ENCODE measurements around the gene CHCHD4.
A peak's percentile ranks its signal among the peaks of the same experiment; 100 is the strongest.
"Not testable (repeated sequence)": the region's sequence is repeated elsewhere in the genome, so short reads cannot be mapped to it uniquely, and the experiment has no call there.

CHCHD4 gene

DNA sequence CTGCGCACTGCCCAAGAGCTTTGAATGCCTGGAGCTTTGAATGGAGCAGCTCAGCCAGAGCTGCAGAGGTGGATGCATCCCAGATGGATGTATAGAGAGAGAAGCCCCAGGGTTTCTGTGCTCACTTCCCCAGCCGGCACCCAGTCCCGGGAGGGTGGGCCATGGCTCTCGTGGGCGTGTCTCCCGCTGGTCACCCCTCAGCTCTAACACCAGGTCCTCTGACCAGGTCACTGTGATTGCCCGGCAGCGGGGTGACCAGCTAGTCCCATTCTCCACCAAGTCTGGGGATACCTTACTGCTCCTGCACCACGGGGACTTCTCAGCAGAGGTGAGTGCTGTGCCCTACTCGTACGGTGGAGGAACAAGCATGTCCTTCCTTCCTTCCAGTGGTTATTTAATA is 10.9 kb upstream of the CHCHD4 start:
- no peak for DNase-seq (ENCODE audit: low spot score)

DNA sequence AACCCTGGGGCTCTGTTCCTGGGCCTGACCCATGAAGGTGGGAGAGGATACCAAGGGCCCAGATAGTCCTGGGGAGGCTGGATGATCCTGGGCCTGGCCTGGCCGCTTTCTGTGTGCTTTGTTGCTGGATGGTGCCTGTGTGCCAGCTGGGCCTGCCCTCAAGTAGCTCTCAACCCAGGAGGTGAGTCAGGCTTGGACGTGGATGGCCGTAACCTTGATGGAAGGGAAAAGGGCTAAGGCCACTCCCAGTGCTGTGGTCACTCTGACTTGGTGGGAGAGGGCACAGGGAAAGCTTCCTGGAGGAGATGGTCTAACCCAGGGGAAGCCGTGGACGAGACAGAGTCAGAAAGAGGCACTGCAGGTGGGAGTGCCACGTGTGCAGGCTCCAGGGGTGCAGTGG is 9.6 kb upstream of the CHCHD4 start:
- no peak for DNase-seq (ENCODE audit: low spot score)

DNA sequence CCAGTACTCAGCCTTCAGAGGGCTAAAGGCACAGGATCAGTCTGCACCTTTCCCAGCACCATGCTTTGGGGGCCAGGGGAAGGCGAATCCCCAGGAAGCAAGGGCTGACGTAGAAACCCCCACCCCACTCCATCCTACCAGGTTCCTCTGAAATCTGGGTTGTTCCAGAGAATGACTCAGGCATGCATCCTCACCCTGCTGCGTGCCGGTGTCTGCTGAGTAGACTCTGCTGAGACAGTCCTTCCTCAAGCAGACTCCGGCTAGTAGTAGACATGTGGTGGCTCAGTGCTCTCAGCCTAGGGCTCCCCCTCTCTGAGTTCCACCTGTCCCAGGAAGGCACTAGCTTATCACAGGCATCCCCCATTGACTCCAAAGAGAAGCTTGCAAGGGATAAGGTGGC is 9.2 kb upstream of the CHCHD4 start:
- no peak for DNase-seq (ENCODE audit: low spot score)

DNA sequence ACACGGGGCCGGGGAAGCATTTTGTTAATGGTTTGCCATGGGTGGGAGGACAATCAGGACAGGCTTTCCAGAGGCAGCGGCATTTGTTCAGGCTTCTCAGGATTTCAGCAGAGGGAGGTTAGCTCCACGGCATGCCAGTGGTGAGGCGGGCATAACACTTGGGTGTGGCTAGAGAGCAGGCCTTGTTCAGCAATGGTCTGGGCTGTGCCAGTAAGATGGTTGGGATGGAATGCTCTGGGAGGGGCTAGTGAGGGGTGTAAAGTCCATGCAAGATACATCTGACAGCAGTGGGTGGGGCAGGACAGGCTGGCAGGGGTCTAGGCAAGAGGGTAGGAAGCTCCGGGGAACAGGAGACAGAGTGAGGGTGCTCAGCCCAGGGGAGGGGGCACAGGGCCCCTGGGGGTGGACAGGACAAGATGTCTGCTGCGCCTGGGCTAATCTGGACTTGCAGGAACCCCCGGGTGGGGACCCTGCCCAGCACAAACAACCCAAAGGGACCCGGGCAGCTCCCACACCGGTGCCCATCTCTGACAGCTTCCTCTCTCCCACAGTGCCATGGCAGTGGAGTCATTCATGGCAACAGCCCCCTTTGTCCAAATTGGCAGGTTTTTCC is 8.6 kb upstream of the CHCHD4 start:
- no peak for DNase-seq (ENCODE audit: low spot score)

DNA sequence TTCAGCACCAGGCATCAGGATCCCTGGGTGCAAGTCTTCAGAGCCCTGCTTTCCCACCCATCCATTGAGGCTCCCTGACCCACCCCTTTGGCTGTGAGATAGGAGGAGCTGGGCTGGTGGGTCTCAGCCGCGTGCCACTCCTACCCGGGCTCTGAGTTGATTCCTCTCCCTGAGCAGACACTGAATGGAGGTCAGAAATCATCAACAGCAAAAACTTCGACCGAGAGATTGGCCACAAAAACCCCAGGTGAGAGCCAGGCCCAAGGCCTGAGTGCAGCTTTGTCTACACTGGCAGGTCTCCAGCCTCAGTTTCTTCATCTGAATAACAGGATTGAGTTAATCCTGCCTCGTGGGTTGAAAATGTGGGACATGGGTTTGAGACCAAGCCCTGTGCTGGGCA is 8.0 kb upstream of the CHCHD4 start:
- DNase-seq (ENCODE audit: low spot score) = no peak

DNA sequence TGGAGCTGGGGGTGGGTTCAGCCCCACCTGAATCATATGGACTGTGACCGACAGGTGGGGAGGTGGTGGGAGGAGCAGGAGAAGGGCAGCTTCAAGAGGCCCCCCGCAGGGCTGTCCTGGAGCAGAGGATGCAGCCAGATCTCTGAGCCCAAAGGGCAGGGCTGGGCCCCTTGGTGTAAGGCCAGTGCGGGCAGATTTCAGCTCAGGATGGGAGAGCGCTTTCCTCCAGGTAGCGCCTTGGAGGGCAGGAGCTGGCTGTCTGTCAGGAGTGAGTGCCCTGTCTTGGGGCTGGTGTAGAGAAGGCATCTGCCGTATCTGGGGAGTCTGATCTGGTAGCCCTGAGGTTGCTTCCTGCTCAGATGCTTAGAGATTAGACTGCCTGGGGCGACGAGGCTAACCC is 7.5 kb upstream of the CHCHD4 start:
- DNase-seq (ENCODE audit: low spot score) = no peak

DNA sequence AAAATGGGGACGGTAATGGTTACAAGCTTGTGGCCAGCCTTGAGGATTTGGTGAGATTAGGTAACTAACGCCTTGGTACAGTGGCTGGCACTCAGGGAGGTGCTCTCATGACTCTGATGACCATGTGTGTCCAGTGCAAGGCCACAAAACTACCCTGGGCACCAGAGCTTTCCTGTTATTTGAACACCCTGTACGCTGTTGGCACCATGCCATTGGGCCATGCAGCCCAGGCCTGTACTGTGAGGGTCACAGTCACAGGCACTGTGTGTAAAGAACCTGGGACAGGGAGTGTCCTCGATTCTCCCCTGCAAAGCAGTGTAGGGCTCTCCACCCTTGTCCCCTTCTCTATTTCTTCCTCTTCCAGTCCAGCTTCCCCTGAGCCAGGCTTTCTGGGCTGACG is 6.5 kb upstream of the CHCHD4 start:
- DNase-seq (ENCODE audit: low spot score) = no peak

DNA sequence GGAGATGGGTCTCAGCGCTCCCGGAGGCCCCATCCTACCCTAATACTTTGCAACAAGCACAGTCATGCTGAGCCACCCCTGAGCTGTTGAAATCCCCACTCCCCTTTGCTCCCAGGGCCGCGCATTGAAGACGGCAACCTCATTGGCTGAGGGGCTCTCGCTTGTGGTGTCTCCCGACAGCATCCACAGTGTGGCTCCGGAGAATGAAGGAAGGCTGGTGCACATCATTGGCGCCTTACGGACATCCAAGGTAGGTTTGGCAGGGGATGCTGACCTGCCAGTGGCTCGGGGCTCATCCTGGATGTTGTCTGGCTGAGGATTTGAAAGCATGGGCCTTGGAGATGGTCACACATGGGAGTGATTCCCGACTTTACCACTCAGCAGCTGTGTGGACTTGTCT is 6.0 kb upstream of the CHCHD4 start:
- no peak for DNase-seq (ENCODE audit: low spot score)

DNA sequence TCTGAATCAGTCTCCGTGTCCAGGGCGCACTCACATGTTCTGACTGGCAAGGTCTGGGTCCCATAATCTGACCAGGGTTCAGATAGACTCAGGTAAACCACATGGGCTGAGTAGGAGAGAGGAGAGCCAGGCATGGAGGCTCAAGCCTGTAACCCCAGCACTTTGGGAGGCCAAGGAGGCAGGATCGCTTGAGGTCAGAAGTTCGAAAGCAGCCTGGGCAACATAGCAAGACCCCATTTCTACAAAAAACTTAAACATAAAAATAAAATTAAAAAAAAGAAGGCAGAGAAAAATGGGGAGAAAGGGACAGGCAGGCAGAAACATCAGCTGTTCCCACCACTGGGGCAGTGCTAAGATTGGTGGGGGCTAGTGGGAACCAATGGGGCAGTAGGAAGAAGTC is 5.6 kb upstream of the CHCHD4 start:
- DNase-seq (ENCODE audit: low spot score) = no peak

DNA sequence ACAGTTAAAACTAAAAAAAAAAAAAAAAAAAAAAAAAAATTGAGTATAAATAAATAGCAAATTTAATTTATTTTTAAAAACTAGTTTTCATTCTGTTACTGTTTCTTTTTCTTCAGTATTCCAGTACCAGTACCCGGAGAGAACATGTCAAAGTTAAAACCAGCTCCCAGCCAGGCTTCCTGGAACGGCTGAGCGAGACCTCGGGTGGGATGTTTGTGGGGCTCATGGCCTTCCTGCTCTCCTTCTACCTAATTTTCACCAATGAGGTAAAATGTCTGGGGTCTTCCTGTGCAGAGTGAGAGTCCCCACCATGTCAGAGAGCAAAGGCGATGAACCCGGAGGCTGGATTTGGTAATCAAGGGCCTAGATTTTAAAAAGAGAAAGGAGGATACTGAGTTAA is 4.6 kb upstream of the CHCHD4 start:
- no peak for DNase-seq (ENCODE audit: low spot score)

DNA sequence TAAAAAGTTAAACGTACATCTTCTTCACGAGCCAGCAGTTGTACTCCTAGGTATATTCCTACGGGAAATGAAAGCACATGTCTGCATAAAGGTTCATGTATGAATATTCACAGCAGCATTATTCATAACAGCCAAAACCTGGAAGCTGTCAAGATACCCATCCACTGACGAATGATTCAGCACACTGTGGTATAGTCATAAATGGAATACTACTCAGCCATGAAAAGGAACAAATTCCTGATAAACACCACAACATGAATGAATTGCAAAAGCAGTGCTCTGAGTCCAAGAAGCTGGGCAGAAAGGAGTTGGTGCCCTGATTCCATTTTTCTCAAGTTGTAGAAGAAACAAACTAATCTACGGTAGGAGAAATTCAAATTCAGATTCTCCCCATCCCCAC is 4.1 kb upstream of the CHCHD4 start:
- DNase-seq (ENCODE audit: low spot score) = no peak

DNA sequence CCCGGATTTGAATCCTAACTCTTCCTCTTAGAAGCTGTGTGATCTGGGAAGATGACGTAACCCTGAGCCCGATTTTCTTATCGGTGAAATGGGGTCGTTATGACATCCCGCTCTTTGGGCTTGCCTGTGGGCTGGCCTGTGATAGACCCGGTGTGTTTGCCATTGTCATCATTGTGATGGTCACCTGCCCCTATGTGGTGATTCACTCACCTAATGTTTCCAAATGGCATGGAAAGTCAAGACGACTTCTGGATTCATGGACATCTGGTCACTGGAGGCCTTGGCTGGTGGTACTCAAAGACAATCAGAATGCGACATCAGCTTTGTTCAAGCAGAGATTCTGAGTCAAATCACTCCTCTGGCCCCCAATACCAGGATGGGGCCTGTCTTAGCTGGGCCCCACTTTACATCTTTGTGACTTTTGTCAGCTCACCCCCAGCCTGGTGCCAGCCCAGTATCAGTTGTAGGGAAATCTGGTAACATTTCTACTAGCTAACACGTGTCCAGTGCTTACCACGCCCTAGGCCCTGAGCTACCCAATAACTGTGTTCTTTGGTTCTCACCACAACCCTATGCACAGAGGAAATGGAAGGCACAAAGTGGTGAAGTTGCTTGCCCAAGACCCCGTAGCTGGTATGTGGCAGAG is 3.0 kb upstream of the CHCHD4 start:
- no peak for DNase-seq (ENCODE audit: low spot score)

DNA sequence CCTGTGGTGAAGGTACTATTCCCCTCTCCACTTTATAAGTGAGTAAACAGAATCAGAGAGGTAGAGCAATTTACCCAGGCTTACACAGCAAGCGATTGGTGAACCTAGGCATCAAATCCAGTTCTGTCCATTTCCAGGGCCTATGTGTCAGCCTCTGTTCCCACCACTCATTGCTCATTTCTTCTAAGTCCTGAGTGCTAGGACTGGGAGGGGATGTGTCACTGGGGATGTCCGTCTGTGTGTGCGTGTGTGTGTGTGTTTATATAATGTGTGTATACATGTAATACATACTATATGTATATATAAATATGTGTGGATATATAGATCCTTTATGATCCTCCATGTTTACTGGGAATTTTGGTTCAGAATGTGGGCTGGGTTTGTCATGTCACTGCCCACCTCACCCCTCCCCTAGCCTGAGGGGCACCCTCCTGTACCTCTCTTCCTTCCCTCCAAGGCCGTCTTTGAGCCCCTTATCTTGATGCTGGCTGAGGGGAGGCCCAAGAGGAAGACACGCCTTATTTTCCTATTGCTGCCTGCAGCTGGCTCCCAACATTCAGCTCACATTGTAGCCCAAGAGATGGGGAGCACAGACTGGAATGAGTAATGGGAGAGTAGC is 2.3 kb upstream of the CHCHD4 start:
- DNase-seq (ENCODE audit: low spot score) = no peak

DNA sequence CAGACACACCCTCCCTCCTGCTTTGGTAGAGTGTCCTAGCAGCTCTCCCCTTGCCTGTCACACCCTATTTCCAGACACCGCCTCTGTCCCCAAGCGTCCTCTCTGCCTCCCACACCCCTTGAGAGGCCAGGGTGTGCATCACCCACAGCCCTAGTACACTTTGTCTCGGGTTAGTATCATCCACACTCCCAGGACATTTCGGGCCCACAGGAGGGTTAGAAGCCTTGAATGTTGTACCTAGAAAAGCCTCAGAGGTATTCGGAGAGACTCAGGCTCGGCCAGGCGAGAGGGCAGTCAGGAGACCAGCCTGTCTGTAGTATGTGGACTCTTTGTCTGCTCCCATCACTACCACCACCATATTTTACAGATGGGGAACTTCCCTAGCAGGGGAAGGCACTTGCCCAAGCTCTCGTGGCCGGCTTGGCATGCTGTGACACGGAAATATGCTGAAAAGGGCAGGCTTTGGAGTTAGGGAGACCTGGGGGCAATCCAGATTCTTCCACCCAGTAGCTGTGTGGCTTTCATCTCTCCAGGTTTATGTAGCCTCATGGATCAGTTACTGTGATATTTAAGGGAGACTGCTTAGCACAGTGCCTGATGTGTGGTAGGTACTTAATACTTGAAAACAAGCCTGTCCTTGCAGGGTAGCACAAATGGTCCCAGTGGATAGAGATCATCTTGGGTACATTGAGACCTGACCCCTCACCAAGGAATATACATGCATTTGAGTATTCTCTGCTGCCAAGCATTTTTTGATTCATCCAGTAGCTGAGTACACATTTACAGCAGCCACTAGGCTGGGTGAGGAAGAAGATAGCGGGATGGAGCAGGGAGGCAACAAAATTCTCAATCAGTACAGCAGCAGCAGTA is 1.6 kb upstream of the CHCHD4 start:
- DNase-seq (ENCODE audit: low spot score) = no peak

DNA sequence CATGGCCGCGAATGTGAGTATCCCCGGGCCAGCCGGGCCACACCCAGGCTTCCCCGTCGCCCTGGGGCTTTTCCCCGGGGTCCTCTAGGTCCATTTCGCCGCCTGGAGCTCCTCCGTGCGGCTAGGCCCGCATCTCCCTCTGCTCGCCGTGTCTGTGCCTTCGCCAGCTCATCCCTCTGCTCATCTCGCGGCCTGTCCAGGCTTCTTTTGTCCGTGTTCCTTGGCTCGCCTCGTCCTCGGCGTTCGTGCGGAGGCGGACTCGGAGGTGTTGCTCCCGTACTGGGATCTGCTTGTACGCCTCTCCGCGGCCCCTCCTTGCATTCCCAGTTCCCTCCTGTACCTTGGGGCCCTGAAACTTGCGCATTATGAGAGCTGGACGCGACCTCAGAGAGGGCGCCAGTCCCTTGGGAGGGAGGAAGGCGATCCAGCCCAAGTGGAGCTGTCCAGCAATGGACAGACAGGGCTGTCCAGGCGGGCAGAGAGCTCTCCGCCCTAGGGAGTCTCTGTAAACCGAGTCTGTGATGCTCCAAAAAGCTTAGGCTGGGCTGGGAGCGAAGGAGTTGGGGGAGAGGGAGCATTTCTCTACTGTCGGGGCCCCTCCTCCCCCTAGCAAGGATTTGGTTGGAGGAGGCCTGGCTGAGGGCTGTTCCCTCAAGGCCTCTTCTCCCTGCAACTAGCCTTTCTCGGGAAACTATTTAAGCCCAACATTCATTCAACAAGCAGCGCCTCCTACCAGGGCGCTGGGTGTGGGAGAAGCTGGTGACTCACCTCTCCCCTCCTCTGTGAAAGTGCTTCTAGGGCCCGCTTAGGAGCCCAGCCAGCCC is 735 bp upstream of the CHCHD4 start:
- DNase-seq (ENCODE audit: low spot score) = peak; percentile 54

DNA sequence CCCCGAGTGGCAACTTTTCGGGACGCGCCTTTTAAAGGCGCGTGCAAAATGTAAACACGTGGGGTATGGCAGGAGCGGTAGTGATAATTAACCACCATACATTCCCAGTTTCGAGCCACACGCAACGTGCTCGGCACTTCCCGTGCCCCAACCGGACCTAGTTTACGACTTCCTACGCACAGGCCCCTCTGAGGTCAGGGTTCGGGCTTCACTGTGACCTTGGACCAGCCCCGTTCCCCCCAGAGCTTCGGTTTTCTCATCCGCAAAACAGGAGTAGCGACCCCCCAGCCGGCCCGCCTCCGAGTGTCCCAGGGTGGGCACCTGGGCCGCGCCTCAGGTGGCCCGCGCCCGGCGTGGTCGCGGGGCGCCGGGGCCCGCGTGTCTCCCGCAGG is 451 bp downstream of the CHCHD4 start:
- peak; percentile 40 for DNase-seq (ENCODE audit: low spot score)

DNA sequence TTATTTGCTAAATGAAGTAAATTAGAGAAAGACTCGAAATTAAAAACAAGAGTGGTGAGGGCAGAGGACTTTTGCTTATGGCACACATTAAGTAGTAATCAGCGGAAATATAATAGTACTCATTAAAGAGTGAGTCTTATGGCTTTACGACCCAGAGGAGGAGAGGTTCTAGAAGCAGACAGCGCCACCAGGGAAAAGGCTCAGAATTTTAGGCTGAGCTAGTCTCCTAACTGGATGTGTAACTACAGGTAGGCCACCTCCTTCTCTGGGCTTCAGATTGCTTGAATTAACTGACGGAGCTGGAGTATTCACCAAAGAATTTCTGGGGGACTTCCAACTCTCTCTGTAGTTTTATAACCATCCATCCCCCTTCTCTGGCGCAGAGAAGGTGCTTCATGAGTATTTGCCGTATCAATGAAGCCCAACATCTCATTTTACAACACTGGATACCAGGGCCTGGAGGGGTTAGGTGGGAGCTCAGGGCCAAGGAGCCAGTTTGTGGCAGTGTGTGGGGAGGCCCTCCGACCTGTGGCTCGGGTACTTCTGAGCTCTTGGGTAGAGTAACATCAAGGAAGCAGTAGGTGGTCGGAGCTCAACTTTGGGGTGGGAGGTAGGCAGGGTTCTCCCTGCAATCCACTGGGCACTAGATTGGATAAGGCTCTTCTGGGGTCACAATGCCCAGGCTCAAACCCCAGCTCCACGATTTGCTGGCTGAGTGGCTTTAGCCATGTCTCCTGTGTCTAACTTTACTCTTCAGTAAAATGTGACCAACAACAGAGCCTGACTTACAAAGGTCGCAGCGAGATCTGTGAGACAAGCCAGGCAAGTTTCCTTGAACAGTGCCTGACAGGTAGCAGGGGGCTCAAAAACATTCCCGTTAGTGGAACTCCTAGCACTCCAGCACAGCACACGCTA is 1.1 kb downstream of the CHCHD4 start:
- DNase-seq (ENCODE audit: low spot score) = no peak

DNA sequence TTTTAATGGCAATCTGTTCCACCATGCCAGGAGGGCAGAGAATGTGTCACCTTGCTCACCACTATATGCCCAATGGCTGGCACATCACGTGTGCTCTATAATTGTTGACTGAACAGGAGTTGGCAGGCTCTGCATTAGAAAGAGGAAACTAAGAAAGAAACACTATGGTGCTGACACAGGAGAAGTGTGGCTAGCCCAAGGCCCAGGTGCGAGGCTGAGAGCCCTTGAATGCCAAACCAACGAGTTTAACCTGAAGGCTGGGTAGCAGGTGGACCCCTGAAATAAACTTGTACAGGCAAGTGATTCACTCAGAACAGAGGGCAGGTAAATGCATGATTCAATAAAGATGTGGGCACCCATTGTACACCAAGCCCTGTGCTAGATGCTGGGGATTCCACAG is 2.4 kb downstream of the CHCHD4 start:
- no peak for DNase-seq (ENCODE audit: low spot score)

DNA sequence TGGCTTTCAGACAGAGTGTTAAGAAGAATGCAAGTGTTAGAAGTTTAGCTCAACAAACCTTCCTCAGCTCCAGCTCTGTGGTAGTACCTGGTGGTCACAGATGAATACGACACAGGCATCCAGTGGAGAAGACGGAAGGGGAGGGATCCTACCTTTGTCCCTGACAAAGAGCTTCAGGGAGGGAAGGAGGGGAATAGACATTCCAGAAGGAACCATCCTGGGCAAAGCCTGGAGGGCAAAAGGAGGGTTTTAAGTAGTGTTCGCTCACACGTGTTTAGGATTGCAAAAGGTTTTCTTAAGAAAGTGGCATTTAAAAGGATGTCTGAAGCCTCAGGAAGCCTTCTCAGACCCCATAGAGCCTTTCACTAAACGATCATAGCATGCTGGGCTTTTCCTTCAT is 2.8 kb downstream of the CHCHD4 start:
- no peak for DNase-seq (ENCODE audit: low spot score)

DNA sequence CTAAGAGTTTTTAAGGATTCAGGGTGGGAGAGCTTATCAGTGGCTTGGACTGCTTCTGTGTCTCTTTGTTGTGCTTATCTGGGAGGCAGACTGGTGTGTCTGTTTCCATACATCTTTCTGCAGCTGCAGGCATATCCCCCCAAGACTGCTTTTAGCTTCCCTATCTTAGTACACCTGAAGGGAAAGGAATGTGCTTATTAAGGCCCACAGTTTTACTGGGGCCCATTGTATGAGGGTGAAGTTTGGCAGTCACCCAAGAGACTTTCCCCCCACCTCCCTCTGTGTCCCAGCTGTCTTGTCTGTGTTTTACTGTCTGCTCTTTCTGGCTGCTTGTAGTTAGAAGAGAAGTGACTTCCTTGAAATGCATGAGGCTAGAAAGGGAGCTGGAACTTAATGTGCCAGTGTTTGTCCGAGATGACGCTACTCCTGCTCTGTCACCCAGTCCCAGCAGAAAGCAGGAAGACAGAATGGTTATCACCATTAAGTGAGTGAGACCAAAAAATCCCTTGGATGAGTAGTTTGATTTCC is 3.7 kb downstream of the CHCHD4 start:
- DNase-seq (ENCODE audit: low spot score) = not testable (repeated sequence)

Data from kidney capillary endothelial cell (primary cell).